A549 (cell line): ENCODE measurements around the gene SMIM33. TPM values are rescaled to one million over a fixed set of nuclear protein-coding genes. Genes with fewer than 3 reads are reported as not detected.

ENCODE experiments used
- ATAC-seq, 2 experiments: fragments of 200-7000 bp in 1 of 2; fragments of >200 bp in 1 of 2; cut with Nextera tagmentation in 1 of 2; cut with Tn5 transposase in 1 of 2; 3 replicates each; pipeline versions ENCODE4 v1.8.0 to v1.9.1; 2018 to 2020; ENCODE audit warnings: mild to moderate bottlenecking in 1 of 2, moderate library complexity in 1 of 2
- CTCF ChIA-PET: fragments of 300-600 bp; sonication (Branson Sonifier 250); formaldehyde crosslinking; extraction: SDS; loops from one replicate; lab custom pipeline; 2021; ENCODE audit warnings: antibody characterized with exemption, inconsistent platforms; lab: Yijun Ruan, JAX
- POLR2A ChIA-PET: fragments of 350-600 bp; formaldehyde crosslinking; extraction: SDS; loops from one replicate; lab custom pipeline; 2021; ENCODE audit warnings: antibody characterized with exemption, inconsistent platforms; lab: Yijun Ruan, JAX
- DNase-seq, 2 experiments: peaks; one replicate each; pipeline versions ENCODE4 v3.0.0 to v3.0.0-alpha.2; 2011 to 2016; ENCODE audit warnings: low read depth in 1 of 2, low spot score in 1 of 2
- FAIRE-seq: peaks from 2 replicates; lab custom pipeline; 2011; peaks lifted over from hg19 to GRCh38; lab: Jason Lieb, UNC
- H3K27ac ChIP-seq, 2 experiments: fragments of >200 bp; sonication (Bioruptor Twin); formaldehyde crosslinking; 3 replicates each; pipeline ENCODE4 v1.5.1; 2016 to 2017
- H3K4me1 ChIP-seq: fragments of >200 bp; sonication (Bioruptor Twin); formaldehyde crosslinking; 3 replicates; pipeline ENCODE4 v1.6.1; 2016
- H3K4me2 ChIP-seq: fragments of >200 bp; sonication (Bioruptor Twin); formaldehyde crosslinking; 3 replicates; pipeline ENCODE4 v1.6.1; 2016
- H3K4me3 ChIP-seq: fragments of >200 bp; sonication (Bioruptor Twin); formaldehyde crosslinking; 3 replicates; pipeline ENCODE4 v1.5.1; 2016
- H3K9me3 ChIP-seq: fragments of >200 bp; sonication (Bioruptor Twin); formaldehyde crosslinking; 3 replicates; pipeline ENCODE4 v1.6.1; 2016
- BHLHE40 ChIP-seq: IDR thresholded peaks from 2 replicates; pipeline ENCODE4 v1.6.1; 2012; ENCODE audit warnings: low read depth, low read length, inconsistent platforms
- CBX2 ChIP-seq: fragments of 200-600 bp; sonication (generic); IDR thresholded peaks from 2 replicates; pipeline ENCODE4 v1.6.1; 2016; ENCODE audit warnings: low read depth, mild to moderate bottlenecking, borderline replicate concordance
- CHD4 ChIP-seq: fragments of 200-600 bp; sonication (generic); IDR thresholded peaks from 2 replicates; pipeline ENCODE4 v1.6.1; 2016; ENCODE audit warnings: antibody characterized with exemption, mild to moderate bottlenecking, borderline replicate concordance
- CTCF ChIP-seq: fragments of >200 bp; sonication (Bioruptor Twin); formaldehyde crosslinking; IDR thresholded peaks from 3 replicates; pipeline ENCODE4 v1.5.1; 2016
- EHF ChIP-seq: fragments of 250-450 bp; sonication (Bioruptor Pico); IDR thresholded peaks from 2 replicates; pipeline ENCODE4 v1.5.0; 2020; ENCODE audit warnings: mild to moderate bottlenecking
- HDAC2 ChIP-seq: fragments of 200-600 bp; sonication (generic); IDR thresholded peaks from 2 replicates; pipeline ENCODE4 v1.6.1; 2016
- HOXA7 ChIP-seq: fragments of 250-450 bp; sonication (Bioruptor Pico); IDR thresholded peaks from 2 replicates; pipeline ENCODE4 v1.5.0; 2020; ENCODE audit warnings: mild to moderate bottlenecking, moderate library complexity
- HOXB13 ChIP-seq: fragments of 250-450 bp; sonication (Bioruptor Pico); IDR thresholded peaks from 2 replicates; pipeline ENCODE4 v1.5.0; 2020; ENCODE audit warnings: low read depth, mild to moderate bottlenecking, moderate library complexity
- HOXB5 ChIP-seq: fragments of 250-450 bp; sonication (Bioruptor Pico); IDR thresholded peaks from 2 replicates; pipeline ENCODE4 v1.5.0; 2020; ENCODE audit warnings: mild to moderate bottlenecking, moderate library complexity
- JUN ChIP-seq, 2 experiments: fragments of >200 bp; sonication (Bioruptor Twin); formaldehyde crosslinking; IDR thresholded peaks; 2 replicates in 1 of 2; 3 replicates in 1 of 2; pipeline ENCODE4 v1.6.1; 2016 to 2017
- KDM1A ChIP-seq: fragments of 200-600 bp; sonication (generic); IDR thresholded peaks from 2 replicates; pipeline ENCODE4 v1.6.1; 2016; ENCODE audit warnings: low read depth, mild to moderate bottlenecking
- KDM5A ChIP-seq: fragments of 200-600 bp; sonication (generic); IDR thresholded peaks from 2 replicates; pipeline ENCODE4 v1.6.1; 2016; ENCODE audit warnings: antibody characterized with exemption, mild to moderate bottlenecking
- MAFK ChIP-seq: fragments of 450-650 bp; IDR thresholded peaks from 2 replicates; pipeline ENCODE4 v1.6.1; 2014; ENCODE audit not compliant: partially characterized antibody
- MAZ ChIP-seq: fragments of 150-350 bp; IDR thresholded peaks from 2 replicates; pipeline ENCODE4 v1.6.1; 2014; ENCODE audit warnings: antibody characterized with exemption, low read depth, low read length, borderline replicate concordance
- NFE2L2 ChIP-seq: fragments of 150-350 bp; conservative IDR thresholded peaks from 2 replicates; pipeline ENCODE4 v1.6.1; 2014; ENCODE audit warnings: low read length
- PHF8 ChIP-seq: fragments of 200-600 bp; sonication (generic); IDR thresholded peaks from 2 replicates; pipeline ENCODE4 v1.6.1; 2016; ENCODE audit warnings: low read depth, mild to moderate bottlenecking, antibody characterized with exemption, moderate library complexity, borderline replicate concordance
- RAD21 ChIP-seq, 2 experiments: fragments of >200 bp in 1 of 2; sonication (Bioruptor Twin) in 1 of 2; formaldehyde crosslinking in 1 of 2; IDR thresholded peaks in 1 of 2; conservative IDR thresholded peaks in 1 of 2; 2 replicates in 1 of 2; 3 replicates in 1 of 2; pipeline ENCODE4 v1.6.1; 2012 to 2018; ENCODE audit warnings: inconsistent platforms in 1 of 2
- RNF2 ChIP-seq: fragments of 200-600 bp; sonication (generic); IDR thresholded peaks from 2 replicates; pipeline ENCODE4 v1.6.1; 2016; ENCODE audit warnings: low read depth, mild to moderate bottlenecking, antibody characterized with exemption, moderate library complexity, borderline replicate concordance
- SMC3 ChIP-seq: fragments of >200 bp; sonication (Bioruptor Twin); formaldehyde crosslinking; IDR thresholded peaks from 3 replicates; pipeline ENCODE4 v1.6.1; 2018; ENCODE audit warnings: inconsistent platforms
- SREBF2 ChIP-seq: fragments of 450-650 bp; IDR thresholded peaks from 2 replicates; pipeline ENCODE4 v1.6.1; 2014; ENCODE audit warnings: mild to moderate bottlenecking, moderate library complexity
- TFCP2L1 ChIP-seq: fragments of 250-450 bp; sonication (Bioruptor Pico); IDR thresholded peaks from 2 replicates; pipeline ENCODE4 v1.5.0; 2021; ENCODE audit warnings: mild to moderate bottlenecking
- ZFP36 ChIP-seq: fragments of 450-650 bp; IDR thresholded peaks from 2 replicates; pipeline ENCODE4 v1.6.1; 2014; ENCODE audit warnings: borderline replicate concordance; ENCODE audit not compliant: partially characterized antibody
- whole genome bisulfite sequencing: methylation state at CpG from one replicate; pipeline ENCODE4 v1.1.6; 2017; ENCODE audit errors: missing lambda C conversion rate; 5-methylcytosine and 5-hydroxymethylcytosine counted together
- polyA plus RNA-seq, 4 experiments: library from polyadenylated mRNA; depleted of rRNA in 3 of 4; stranded (reverse); fragments of >200 nt; fragmentation: RNase III in 1 of 4; extraction: RNeasy Plus Mini Kit Qiagen cat#74134 plus additional on column Dnase treatment in 1 of 4; gene quantifications; 2 replicates in 3 of 4; 3 replicates in 1 of 4; pipeline ENCODE4 v1.2.3, GENCODE V29; 2011 to 2017
- TF ChIP-seq, protein P1 (sequence below): IDR thresholded peaks from 2 replicates; pipeline ENCODE4 v1.6.1; 2012
- TF ChIP-seq, protein P2 (sequence below): IDR thresholded peaks from 2 replicates; pipeline ENCODE4 v1.6.1; 2012
- TF ChIP-seq, protein P3 (sequence below): fragments of >200 bp; sonication (Bioruptor Twin); formaldehyde crosslinking; IDR thresholded peaks from 3 replicates; pipeline ENCODE4 v1.6.1; 2016

SMIM33 gene
- polyA plus RNA-seq, 2 of the 4 experiments (the other 2 are of a cell fraction): not detected

DNA sequence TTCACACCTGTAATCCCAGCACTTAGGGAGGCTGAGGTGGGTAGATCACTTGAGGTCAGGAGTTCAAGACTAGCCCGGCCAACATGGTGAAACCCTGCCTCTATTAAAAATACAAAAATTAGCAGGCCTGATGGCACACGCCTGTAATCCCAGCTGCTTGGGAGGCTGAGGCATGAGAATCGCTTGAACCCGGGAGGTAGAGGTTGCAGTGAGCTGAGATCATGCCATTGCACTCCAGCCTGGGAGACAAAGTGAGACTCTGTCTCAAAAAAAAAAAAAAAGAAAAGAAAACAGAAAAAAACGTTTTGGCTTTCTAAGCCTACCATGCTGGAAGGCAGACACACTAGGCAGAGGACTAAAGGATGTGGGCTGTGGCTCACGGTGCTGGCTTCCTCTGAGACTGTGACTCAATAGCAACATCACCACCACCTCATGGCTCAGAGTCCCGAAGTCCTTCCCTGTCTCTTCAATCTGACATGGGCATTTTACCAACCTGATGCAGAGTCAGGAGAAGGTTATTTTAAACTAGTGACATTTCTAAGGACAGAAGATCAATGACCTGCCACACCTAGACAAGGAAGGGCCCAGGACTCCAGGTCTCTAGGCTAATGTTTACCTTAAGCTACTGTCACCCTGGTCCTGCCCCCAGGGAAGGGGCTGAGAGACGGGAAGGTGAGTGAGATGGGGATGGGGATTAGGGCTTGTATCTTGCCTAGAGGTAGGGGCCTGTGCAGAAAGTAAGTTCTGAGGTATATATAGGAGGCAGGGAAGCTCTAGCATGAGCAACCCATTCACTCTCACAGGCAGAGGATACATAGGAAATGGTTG, 12.0 kb upstream of the SMIM33 start:
- POLR2A ChIA-PET: no interaction called here
- H3K4me1 ChIP-seq: no peaks in the 10 kb centered on the region
- 50% methylated on average over 8 of the region's 8 CpGs for WGBS
- H3K4me3 ChIP-seq: no peak overlapping the region
- DNase-seq (no peak), ATAC-seq (no peak), FAIRE-seq (no peak)
- H3K4me2 ChIP-seq: no peak overlapping the region
- no peaks in the 10 kb centered on the region for H3K9me3 ChIP-seq
- CTCF ChIA-PET: no interaction called here
- TF ChIP-seq KDM5A (no peak), SMC3 (no peak), HOXA7 (CRISPR knock-in tag) (no peak), CTCF (no peak), TFCP2L1 (no peak), NFE2L2 (no peak), BHLHE40 (no peak)
- TF ChIP-seq, protein P1, sequence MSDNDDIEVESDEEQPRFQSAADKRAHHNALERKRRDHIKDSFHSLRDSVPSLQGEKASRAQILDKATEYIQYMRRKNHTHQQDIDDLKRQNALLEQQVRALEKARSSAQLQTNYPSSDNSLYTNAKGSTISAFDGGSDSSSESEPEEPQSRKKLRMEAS: no peak
- H3K27ac ChIP-seq: no peak overlapping the region

DNA sequence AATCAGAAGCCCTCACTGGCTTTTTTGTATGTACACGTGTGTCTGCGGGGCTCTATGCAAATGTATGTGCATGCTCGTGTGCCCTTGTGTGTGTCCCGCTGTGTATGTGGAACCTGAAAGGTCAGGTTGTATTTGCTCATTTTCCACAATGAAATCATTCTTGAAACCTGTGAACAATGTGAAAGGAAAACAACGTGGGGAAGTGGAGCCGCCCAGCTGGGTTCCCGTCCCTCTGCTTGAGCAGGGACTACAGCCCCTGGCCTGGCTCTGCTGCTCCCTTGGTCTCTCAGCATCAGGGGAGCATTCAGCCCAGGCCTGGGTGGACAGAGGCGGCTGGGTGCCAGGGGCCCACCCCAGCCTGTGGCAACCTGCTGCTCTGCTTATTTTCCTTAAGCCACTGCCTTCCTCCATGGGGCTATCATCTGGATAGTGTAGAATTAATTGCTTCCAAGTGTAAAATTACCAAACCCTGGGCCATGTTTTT, 11.3 kb upstream of the SMIM33 start:
- no peak overlapping the region for H3K27ac ChIP-seq

More for the DNA sequence above, 11.3 kb upstream of the SMIM33 start:
- H3K4me1 ChIP-seq: no peaks in the 10 kb centered on the region
- 72% methylated on average over 8 of the region's 8 CpGs for WGBS
- ATAC-seq (no peak), DNase-seq (no peak), FAIRE-seq (no peak)
- ChIA-PET CTCF (no interaction called here), POLR2A (no interaction called here)
- no peak overlapping the region for H3K4me2 ChIP-seq
- H3K4me3 ChIP-seq: no peak overlapping the region
- H3K9me3 ChIP-seq: no peaks in the 10 kb centered on the region
- TF ChIP-seq HOXB5: no peak
- no peak for TF ChIP-seq RAD21 (conservative IDR thresholded peaks at IDR 0.05 in 1 of 2, IDR thresholded peaks at IDR 0.05 in 1 of 2)
- no peak for TF ChIP-seq NFE2L2
- TF ChIP-seq HDAC2: no peak
- no peak for TF ChIP-seq CHD4
- no peak for TF ChIP-seq KDM1A
- no peak for TF ChIP-seq RNF2
- no peak for TF ChIP-seq CTCF
- TF ChIP-seq SREBF2: no peak
- no peak for TF ChIP-seq ZFP36
- TF ChIP-seq, protein P2, sequence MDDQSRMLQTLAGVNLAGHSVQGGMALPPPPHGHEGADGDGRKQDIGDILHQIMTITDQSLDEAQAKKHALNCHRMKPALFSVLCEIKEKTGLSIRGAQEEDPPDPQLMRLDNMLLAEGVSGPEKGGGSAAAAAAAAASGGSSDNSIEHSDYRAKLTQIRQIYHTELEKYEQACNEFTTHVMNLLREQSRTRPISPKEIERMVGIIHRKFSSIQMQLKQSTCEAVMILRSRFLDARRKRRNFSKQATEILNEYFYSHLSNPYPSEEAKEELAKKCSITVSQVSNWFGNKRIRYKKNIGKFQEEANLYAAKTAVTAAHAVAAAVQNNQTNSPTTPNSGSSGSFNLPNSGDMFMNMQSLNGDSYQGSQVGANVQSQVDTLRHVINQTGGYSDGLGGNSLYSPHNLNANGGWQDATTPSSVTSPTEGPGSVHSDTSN: no peak
- TF ChIP-seq CBX2: no peak
- TF ChIP-seq MAFK: no peak
- TF ChIP-seq HOXB13 (CRISPR knock-in tag): no peak
- TF ChIP-seq JUN (IDR thresholded peaks at IDR 0.05): no peak
- TF ChIP-seq, protein P3, sequence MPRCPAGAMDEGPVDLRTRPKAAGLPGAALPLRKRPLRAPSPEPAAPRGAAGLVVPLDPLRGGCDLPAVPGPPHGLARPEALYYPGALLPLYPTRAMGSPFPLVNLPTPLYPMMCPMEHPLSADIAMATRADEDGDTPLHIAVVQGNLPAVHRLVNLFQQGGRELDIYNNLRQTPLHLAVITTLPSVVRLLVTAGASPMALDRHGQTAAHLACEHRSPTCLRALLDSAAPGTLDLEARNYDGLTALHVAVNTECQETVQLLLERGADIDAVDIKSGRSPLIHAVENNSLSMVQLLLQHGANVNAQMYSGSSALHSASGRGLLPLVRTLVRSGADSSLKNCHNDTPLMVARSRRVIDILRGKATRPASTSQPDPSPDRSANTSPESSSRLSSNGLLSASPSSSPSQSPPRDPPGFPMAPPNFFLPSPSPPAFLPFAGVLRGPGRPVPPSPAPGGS: no peak
- TF ChIP-seq EHF: no peak
- no peak for TF ChIP-seq MAZ
- TF ChIP-seq PHF8: no peak
